PC-9 (cell line): ENCODE results near the gene ARHGEF26. TPM values are rescaled to one million over a fixed set of nuclear protein-coding genes. Genes with fewer than 3 reads are reported as not detected.
A peak's percentile ranks its signal among the peaks of the same experiment; 100 is the strongest.

Experiments used
- BruUV-seq: library from RNA; stranded (reverse); fragments of 400-500 nt; replicated peaks from 2 replicates; lab custom pipeline; 2021; lab: Mats Ljungman, UMichigan
- CTCF ChIA-PET: fragments of 300-600 bp; sonication (Branson Sonifier 250); formaldehyde crosslinking; loops from one replicate; lab custom pipeline; 2022; ENCODE audit warnings: antibody characterized with exemption; lab: Charles Lee
- POLR2A ChIA-PET: fragments of 300-600 bp; sonication (Branson Sonifier 250); formaldehyde crosslinking; loops from one replicate; lab custom pipeline; 2022; ENCODE audit warnings: antibody characterized with exemption; ENCODE audit not compliant: unreplicated experiment; lab: Charles Lee
- DNase-seq, 2 experiments: peaks; one replicate each; pipeline versions ENCODE4 v3.0.0 to v3.0.0-alpha.2; 2015 to 2022; ENCODE audit warnings: mixed read lengths in 1 of 2
- H2AFZ ChIP-seq: fragments of 200-600 bp; sonication (generic); 2 replicates; pipeline ENCODE4 v1.8.1; 2017; ENCODE audit warnings: antibody characterized with exemption
- H3F3A ChIP-seq: fragments of 200-600 bp; sonication (generic); 2 replicates; pipeline ENCODE4 v1.8.1; 2017; ENCODE audit warnings: antibody characterized with exemption, mild to moderate bottlenecking, low read depth; ENCODE audit not compliant: insufficient read depth
- H3K27ac ChIP-seq: fragments of 200-600 bp; sonication (generic); 2 replicates; pipeline ENCODE4 v1.6.1; 2016; ENCODE audit warnings: mixed run types
- H3K27me3 ChIP-seq: fragments of 200-600 bp; sonication (generic); 2 replicates; pipeline ENCODE4 v1.6.1; 2016; ENCODE audit warnings: low read depth, mixed run types; ENCODE audit not compliant: insufficient read depth
- H3K36me3 ChIP-seq: fragments of 200-600 bp; sonication (generic); 2 replicates; pipeline ENCODE4 v1.6.1; 2016; ENCODE audit warnings: low read depth, mixed run types
- H3K4me1 ChIP-seq: fragments of 200-600 bp; sonication (generic); replicated peaks from 2 replicates; pipeline ENCODE4 v1.6.1; 2016; ENCODE audit warnings: mixed run types; ENCODE audit not compliant: insufficient read depth
- H3K4me2 ChIP-seq: fragments of 200-600 bp; sonication (generic); 2 replicates; pipeline ENCODE4 v1.6.1; 2017; ENCODE audit warnings: mixed run types
- H3K4me3 ChIP-seq: fragments of 200-600 bp; sonication (generic); 2 replicates; pipeline ENCODE4 v1.6.1; 2016; ENCODE audit warnings: mixed run types
- H3K79me2 ChIP-seq: fragments of 200-600 bp; sonication (generic); 2 replicates; pipeline ENCODE4 v1.6.1; 2017; ENCODE audit warnings: low read depth, mixed run types
- H3K9me2 ChIP-seq: fragments of 200-600 bp; sonication (generic); 2 replicates; pipeline ENCODE4 v1.8.1; 2017; ENCODE audit warnings: mild to moderate bottlenecking; ENCODE audit not compliant: insufficient read depth
- H3K9me3 ChIP-seq: fragments of 200-600 bp; sonication (generic); 2 replicates; pipeline ENCODE4 v1.8.1; 2016; ENCODE audit warnings: low read depth; ENCODE audit not compliant: insufficient read depth
- H4K20me1 ChIP-seq: fragments of 200-600 bp; sonication (generic); 2 replicates; pipeline ENCODE4 v1.8.1; 2017; ENCODE audit not compliant: insufficient read depth
- CTCF ChIP-seq: fragments of 200-600 bp; sonication (generic); conservative IDR thresholded peaks from 2 replicates; pipeline ENCODE4 v1.6.1; 2017; ENCODE audit warnings: mixed run types, antibody characterized with exemption, mild to moderate bottlenecking, moderate library complexity
- EZH2 ChIP-seq: fragments of 200-600 bp; sonication (generic); IDR thresholded peaks from 2 replicates; pipeline ENCODE4 v1.8.0; 2017; ENCODE audit warnings: antibody characterized with exemption, low read depth
- intact Hi-C: fragments of 100-400 bp; cut with micrococcal nuclease; formaldehyde crosslinking; loops from one replicate; pipeline ENCODE4 v1.10.0; 2022; ENCODE audit not compliant: unreplicated experiment
- total RNA-seq: library from RNA; stranded (reverse); gene quantifications from 2 replicates; pipeline ENCODE4 v1.2.3, GENCODE V29; 2021

The ARHGEF26 gene
- total RNA-seq, 1 experiment from 2014 or later, result 7.9 TPM

DNA sequence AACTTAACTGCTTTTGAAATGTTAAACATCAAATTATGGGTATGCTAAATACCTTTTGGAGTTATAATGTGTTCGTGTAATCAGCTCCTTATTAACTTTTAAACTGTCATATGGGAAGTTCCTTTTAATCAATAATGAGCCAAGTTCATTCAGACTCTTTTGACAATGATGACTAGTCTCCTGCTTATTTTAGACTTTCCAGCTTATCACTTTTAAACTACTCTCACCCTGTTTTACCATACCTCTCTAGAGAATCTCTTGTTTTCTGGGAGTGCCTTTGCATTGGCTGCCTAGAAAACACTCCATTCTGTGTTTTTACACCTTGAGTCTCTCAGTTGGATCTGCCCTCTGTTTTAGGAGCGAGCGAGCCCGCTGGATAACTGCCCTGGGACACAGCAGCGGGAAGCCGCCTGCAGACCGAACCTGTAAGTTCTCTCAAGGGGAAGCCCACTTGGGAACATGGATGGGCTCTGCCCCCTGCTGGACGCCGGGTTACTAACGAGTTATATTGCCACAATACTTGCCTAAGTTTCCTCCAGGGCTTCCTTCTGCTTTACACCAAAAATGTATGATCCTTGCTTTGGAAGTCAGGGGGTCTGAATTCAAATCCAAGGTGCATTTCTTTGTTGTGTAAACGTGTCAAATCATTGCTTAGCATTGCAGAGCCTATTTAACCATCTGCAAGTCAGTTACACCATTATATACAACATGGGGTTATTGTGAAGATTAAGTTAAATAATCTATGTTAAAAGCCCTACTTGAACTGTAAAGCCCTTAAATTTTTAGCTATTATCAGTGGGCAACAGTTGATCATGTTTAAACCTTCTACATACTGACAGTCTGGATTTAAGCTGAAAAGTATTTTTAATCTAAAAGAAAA, 131.8 kb downstream of the ARHGEF26 start:
- Histone ChIP-seq H3K9me3 (no peaks in the 10 kb centered on the region), H3K9me2 (no peaks in the 10 kb centered on the region), H4K20me1 (no peaks in the 10 kb centered on the region), H3K4me3 (no peak overlapping the region), H2AFZ (no peak overlapping the region), H3K27me3 (no peaks in the 10 kb centered on the region), H3F3A (peaks cover 3% of the 10 kb centered on the region; the same call in 1 of the 2 replicates), H3K27ac (no peak overlapping the region), H3K4me2 (no peak overlapping the region), H3K4me1 (no peaks in the 10 kb centered on the region), H3K36me3 (peaks cover 10% of the 10 kb centered on the region; the same call in 1 of the 2 replicates), H3K79me2 (no peaks in the 10 kb centered on the region)
- no peak for TF ChIP-seq EZH2
- peak; percentile 95 for TF ChIP-seq CTCF
- BruUV-seq, result no TSS peak
- intact Hi-C loops, result loop anchor here (1.0 to 10.0 kb wide), 5 partner anchors 157 to 1778 kb away; no protein-coding TSS in a partner anchor
- ChIA-PET POLR2A (interaction anchor here (0.5 to 0.7 kb wide), 2 partner anchors 191 to 1167 kb away, joined by 4 to 7 read pairs; no protein-coding TSS in a partner anchor), CTCF (no interaction called here)
- peak; percentile 60 to 85 for DNase-seq

GRCh38 chr3:154254527-154254926, 133.3 kb downstream of the ARHGEF26 start:
- no TSS peak for BruUV-seq
- intact Hi-C loops, result loop anchor here (10.0 kb wide), 1 partner anchor 1780 kb away; no protein-coding TSS in a partner anchor
- Histone ChIP-seq H3F3A (peaks cover 3% of the 10 kb centered on the region; the same call in 1 of the 2 replicates), H4K20me1 (no peaks in the 10 kb centered on the region; the same call in 1 of the 2 replicates), H3K4me1 (no peaks in the 10 kb centered on the region), H2AFZ (no peak overlapping the region), H3K4me3 (no peak overlapping the region), H3K27me3 (no peaks in the 10 kb centered on the region), H3K79me2 (no peaks in the 10 kb centered on the region), H3K27ac (no peak overlapping the region), H3K9me2 (no peaks in the 10 kb centered on the region), H3K36me3 (peaks cover 11% of the 10 kb centered on the region; the same call in 1 of the 2 replicates), H3K4me2 (no peak overlapping the region), H3K9me3 (no peaks in the 10 kb centered on the region)
- no peak for DNase-seq
- POLR2A ChIA-PET, result no interaction called here
- no peak for TF ChIP-seq CTCF
- no peak for TF ChIP-seq EZH2
- CTCF ChIA-PET, result no interaction called here

DNA sequence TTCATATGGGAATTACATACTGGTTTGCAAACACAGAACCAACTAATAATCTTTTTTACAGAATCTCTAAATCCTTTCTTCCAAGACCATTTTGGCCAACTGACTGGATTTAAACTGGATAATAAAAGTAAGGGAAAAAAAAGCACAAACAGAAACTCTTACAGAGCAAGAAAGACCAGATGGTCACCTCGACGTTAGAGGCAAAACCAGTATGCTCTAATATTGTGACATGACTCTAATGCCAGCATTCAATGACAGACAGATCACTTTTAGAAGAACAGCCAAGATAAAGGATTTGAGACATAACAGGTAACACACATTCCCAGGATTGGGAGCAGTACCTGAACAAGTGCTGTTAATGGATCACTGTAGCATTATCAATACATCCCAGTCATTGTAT, 152.2 kb downstream of the ARHGEF26 start:
- ChIA-PET CTCF (no interaction called here), POLR2A (no interaction called here)
- no peaks in the 10 kb centered on the region for H3K79me2 ChIP-seq
- H3K9me2 ChIP-seq, result no peaks in the 10 kb centered on the region
- H3K4me1 ChIP-seq, result no peaks in the 10 kb centered on the region
- H3K4me2 ChIP-seq, result no peak overlapping the region
- no peak for TF ChIP-seq EZH2
- TF ChIP-seq CTCF, result no peak
- BruUV-seq, result no TSS peak
- H3K9me3 ChIP-seq, result no peaks in the 10 kb centered on the region
- H3K27me3 ChIP-seq, result no peaks in the 10 kb centered on the region
- peaks cover 52% of the 10 kb centered on the region for H3K36me3 ChIP-seq
- H4K20me1 ChIP-seq, result 0 out of 2 replicates have a peak, but pooled peaks cover 4% of the 10 kb centered on the region
- DNase-seq, result no peak
- no peak overlapping the region for H2AFZ ChIP-seq
- H3F3A ChIP-seq, result no peaks in the 10 kb centered on the region
- H3K4me3 ChIP-seq, result no peak overlapping the region
- intact Hi-C loops, result no loop called here
- H3K27ac ChIP-seq, result no peak overlapping the region
